HepG2 (cell line): ENCODE data around the gene MEIS1. TPM values are rescaled to one million over a fixed set of nuclear protein-coding genes. Genes with fewer than 3 reads are reported as not detected.

Experiments used
- ATAC-seq: fragments of 200-7000 bp; cut with Tn5 transposase; 3 replicates; pipeline ENCODE4 v1.9.1; 2020; ENCODE audit warnings: mild to moderate bottlenecking, moderate library complexity
- BruUV-seq: library from RNA; stranded (reverse); fragments of 400-500 nt; replicated peaks from 2 replicates; lab custom pipeline; 2021; lab: Mats Ljungman, UMichigan
- CTCF ChIA-PET: fragments of 300-600 bp; formaldehyde crosslinking; extraction: SDS; loops from one replicate; lab custom pipeline; 2021; ENCODE audit warnings: low total read pairs, inconsistent platforms, low intra/inter-chr PET ratio; lab: Yijun Ruan, JAX
- POLR2A ChIA-PET: fragments of 350-600 bp; sonication (Branson Sonifier 250); formaldehyde crosslinking; loops from one replicate; lab custom pipeline; 2020; ENCODE audit warnings: antibody characterized with exemption, inconsistent platforms; lab: Yijun Ruan, JAX
- DNase-seq: peaks from one replicate; pipeline ENCODE4 v3.0.0-alpha.2; 2015; ENCODE audit warnings: low spot score
- FAIRE-seq: peaks from 3 replicates; lab custom pipeline; 2011; peaks lifted over from hg19 to GRCh38; lab: Jason Lieb, UNC
- H2AFZ ChIP-seq: one replicate; pipeline ENCODE4 v1.6.1; 2011; ENCODE audit warnings: low read length, inconsistent platforms
- H3K27ac ChIP-seq: fragments of 300-600 bp; 3 replicates; pipeline ENCODE4 v1.8.0; 2011; ENCODE audit warnings: mixed run types, mild to moderate bottlenecking, mixed read lengths, low read length, inconsistent platforms; ENCODE audit not compliant: insufficient read depth; ENCODE audit errors: extremely low read length
- H3K27me3 ChIP-seq, 2 experiments: fragments of 200-600 bp in 1 of 2; 2 replicates in 1 of 2; 3 replicates in 1 of 2; pipeline versions ENCODE4 v1.6.0 to v1.8.0; 2011; ENCODE audit warnings: low read length in 2 of 2, mild to moderate bottlenecking in 2 of 2, moderate library complexity in 2 of 2, inconsistent platforms in 1 of 2; ENCODE audit not compliant: insufficient read depth in 2 of 2, control insufficient read depth in 1 of 2
- H3K36me3 ChIP-seq, 2 experiments: fragments of 200-600 bp in 1 of 2; replicated peaks in 1 of 2; 2 replicates in 1 of 2; 3 replicates in 1 of 2; pipeline versions ENCODE4 v1.5.1 to v1.8.0; 2011; ENCODE audit warnings: low read length in 2 of 2, inconsistent platforms in 1 of 2; ENCODE audit not compliant: insufficient read depth in 2 of 2, control insufficient read depth in 1 of 2
- H3K4me1 ChIP-seq: 2 replicates; pipeline ENCODE4 v1.5.1; 2012; ENCODE audit warnings: low read length, inconsistent platforms; ENCODE audit not compliant: insufficient read depth
- H3K4me2 ChIP-seq: 2 replicates; pipeline ENCODE4 v1.6.0; 2011; ENCODE audit warnings: low read depth, low read length, inconsistent platforms
- H3K4me3 ChIP-seq, 3 experiments: fragments of 200-600 bp in 1 of 3; sonication (generic), shearing (Covaris generic) in 1 of 3; replicated peaks in 1 of 3; 2 replicates each; pipeline ENCODE4 v1.5.1; 2011 to 2016; ENCODE audit warnings: low read length in 3 of 3, inconsistent platforms in 2 of 3, low read depth in 2 of 3, mild to moderate bottlenecking in 2 of 3, control low read depth in 1 of 3, mixed read lengths in 1 of 3; ENCODE audit not compliant: insufficient read depth in 1 of 3
- H3K79me2 ChIP-seq: one replicate; pipeline ENCODE4 v1.6.1; 2011; ENCODE audit warnings: low read length, inconsistent platforms; ENCODE audit not compliant: insufficient read depth
- H3K9ac ChIP-seq: 2 replicates; pipeline ENCODE4 v1.6.0; 2011; ENCODE audit warnings: mild to moderate bottlenecking, low read depth, low read length, inconsistent platforms; ENCODE audit not compliant: insufficient read depth
- H3K9me3 ChIP-seq: 2 replicates; pipeline ENCODE4 v1.5.1; 2012; ENCODE audit warnings: mild to moderate bottlenecking, low read length
- H4K20me1 ChIP-seq: 2 replicates; pipeline ENCODE4 v1.6.0; 2011; ENCODE audit warnings: inconsistent platforms, mild to moderate bottlenecking, low read length, moderate library complexity; ENCODE audit not compliant: insufficient read depth
- FOXA1 ChIP-seq, 2 experiments: fragments of 450-650 bp in 1 of 2; sonication (generic) in 1 of 2; formaldehyde crosslinking in 1 of 2; IDR thresholded peaks; 2 replicates each; pipeline versions ENCODE4 v1.4.0 to v1.6.1; 2016 to 2020; ENCODE audit warnings: missing genetic modification reagents in 1 of 2
- KDM5B ChIP-seq: sonication (generic); formaldehyde crosslinking; IDR thresholded peaks from 2 replicates; pipeline ENCODE4 v1.4.0; 2020; ENCODE audit warnings: missing genetic modification reagents, mild to moderate bottlenecking, borderline replicate concordance
- SAFB2 ChIP-seq: sonication (generic); formaldehyde crosslinking; IDR thresholded peaks from 2 replicates; pipeline ENCODE4 v1.5.1; 2020; ENCODE audit warnings: missing genetic modification reagents, low read depth, mild to moderate bottlenecking, borderline replicate concordance
- SNRNP70 ChIP-seq: fragments of 200-400 bp; formaldehyde crosslinking; IDR thresholded peaks from 2 replicates; pipeline ENCODE4 v1.6.1; 2017; ENCODE audit warnings: mild to moderate bottlenecking, low read depth, low read length, moderate library complexity
- TEAD3 ChIP-seq: optimal IDR thresholded peaks from 2 replicates; pipeline ENCODE3; 2016; ENCODE audit warnings: borderline replicate concordance
- ZFP37 ChIP-seq: sonication (generic); formaldehyde crosslinking; IDR thresholded peaks from 2 replicates; pipeline ENCODE4 v1.4.0; 2020; ENCODE audit warnings: missing genetic modification reagents, borderline replicate concordance
- ZNF468 ChIP-seq: sonication (generic); formaldehyde crosslinking; IDR thresholded peaks from 2 replicates; pipeline ENCODE4 v1.8.0; 2022; ENCODE audit warnings: mild to moderate bottlenecking, moderate library complexity, missing genetic modification reagents
- ZSCAN20 ChIP-seq: sonication (generic); formaldehyde crosslinking; IDR thresholded peaks from 2 replicates; pipeline ENCODE4 v1.4.0; 2020; ENCODE audit warnings: missing genetic modification reagents, mild to moderate bottlenecking, borderline replicate concordance
- WGBS: methylation state at CpG from one replicate; pipeline ENCODE4 v1.1.6; 2017; ENCODE audit warnings: low lambda C conversion rate; 5-methylcytosine and 5-hydroxymethylcytosine counted together
- in situ Hi-C: cut with HindIII; loops from 2 replicates; pipeline ENCODE4 v1.10.0; 2017; ENCODE audit warnings: low pct_unique_long_range_greater_than_20kb; ENCODE audit not compliant: extremely low pct_ligation_motif_present
- intact Hi-C: fragments of 100-400 bp; cut with micrococcal nuclease; formaldehyde crosslinking; loops from one replicate; pipeline ENCODE4 v1.10.0; 2022; ENCODE audit not compliant: unreplicated experiment
- polyA plus RNA-seq, 8 experiments: library from polyadenylated mRNA; depleted of rRNA in 3 of 8; stranded (reverse) in 7 of 8; unstranded in 1 of 8; fragments of >200 nt; fragmentation: Illumina TruSeq in 4 of 8; extraction: Trizol in 4 of 8; gene quantifications; 2 replicates each; pipeline versions ENCODE4 v1.2.1 to v1.2.3, GENCODE V29; 2011 to 2016; ENCODE audit warnings: low read depth in 4 of 8, missing spikeins in 1 of 8, mixed read lengths in 1 of 8; ENCODE audit not compliant: insufficient read depth in 1 of 8
- total RNA-seq, 5 experiments: library from RNA; depleted of rRNA; stranded (reverse); fragments of >200 nt; fragmentation: Illumina TruSeq; extraction: Trizol; gene quantifications; 2 replicates each; pipeline ENCODE4 v1.2.3, GENCODE V29; 2016; ENCODE audit warnings: low read depth in 1 of 5
- TF ChIP-seq, protein P1 (sequence below): sonication (generic); formaldehyde crosslinking; IDR thresholded peaks from 2 replicates; pipeline ENCODE4 v1.4.0; 2020; ENCODE audit warnings: missing genetic modification reagents
- TF ChIP-seq, protein P2 (sequence below): IDR thresholded peaks from 2 replicates; pipeline ENCODE4 v1.6.1; 2016; ENCODE audit warnings: low read depth

The MEIS1 gene
- total and polyA plus RNA-seq, 2 of the 13 experiments (the other 11 are each of a cell fraction or from before 2014, with no cell fraction given): 3.8 to 6.0 TPM

DNA sequence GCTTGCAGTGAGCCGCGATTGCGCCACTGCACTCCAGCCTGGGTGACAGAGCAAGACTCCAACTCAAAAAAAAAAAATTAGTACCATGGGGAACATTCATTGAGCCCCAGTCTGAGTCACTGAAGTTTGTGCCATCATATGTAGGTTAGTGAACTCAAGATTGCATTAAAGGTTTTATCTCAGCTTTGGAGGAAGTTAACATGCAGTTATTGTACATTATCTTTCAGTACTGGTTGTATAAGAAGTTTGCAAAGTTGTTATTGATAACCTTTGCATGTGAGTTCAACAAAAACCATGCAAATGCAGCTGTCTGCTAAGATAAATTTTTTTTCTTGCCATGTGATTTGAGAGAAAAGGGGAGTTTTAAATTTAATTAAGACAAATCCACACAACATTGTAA, 95.7 kb downstream of the MEIS1 start:
- WGBS: 93% methylated on average over 3 of the region's 3 CpGs
- no TSS peak for BruUV-seq
- H3K4me1 ChIP-seq: peaks cover 28% of the 10 kb centered on the region
- no peak overlapping the region for H3K9ac ChIP-seq
- H3K27me3 ChIP-seq: no peaks in the 10 kb centered on the region
- H2AFZ ChIP-seq: no peak overlapping the region
- H3K4me2 ChIP-seq: no peak overlapping the region
- intact Hi-C loops (no loop called here), in situ Hi-C loops (no loop called here)
- no peaks in the 10 kb centered on the region for H3K36me3 ChIP-seq
- CTCF ChIA-PET: no interaction called here
- H4K20me1 ChIP-seq: no peaks in the 10 kb centered on the region
- H3K9me3 ChIP-seq: no peaks in the 10 kb centered on the region
- DNase-seq (no peak), ATAC-seq (no peak), FAIRE-seq (no peak)
- H3K79me2 ChIP-seq: no peaks in the 10 kb centered on the region
- no peak overlapping the region for H3K27ac ChIP-seq
- TF ChIP-seq ZFP37 (CRISPR knock-in tag): no peak
- TF ChIP-seq SNRNP70: no peak
- TF ChIP-seq TEAD3 (CRISPR knock-in tag): no peak
- TF ChIP-seq ZSCAN20 (CRISPR knock-in tag): no peak
- no peak for TF ChIP-seq ZNF468
- no peak for TF ChIP-seq FOXA1 (IDR thresholded peaks at IDR 0.05)
- no peak for TF ChIP-seq FOXA1 (CRISPR knock-in tag; IDR thresholded peaks at IDR 0.05)
- TF ChIP-seq, protein P1, sequence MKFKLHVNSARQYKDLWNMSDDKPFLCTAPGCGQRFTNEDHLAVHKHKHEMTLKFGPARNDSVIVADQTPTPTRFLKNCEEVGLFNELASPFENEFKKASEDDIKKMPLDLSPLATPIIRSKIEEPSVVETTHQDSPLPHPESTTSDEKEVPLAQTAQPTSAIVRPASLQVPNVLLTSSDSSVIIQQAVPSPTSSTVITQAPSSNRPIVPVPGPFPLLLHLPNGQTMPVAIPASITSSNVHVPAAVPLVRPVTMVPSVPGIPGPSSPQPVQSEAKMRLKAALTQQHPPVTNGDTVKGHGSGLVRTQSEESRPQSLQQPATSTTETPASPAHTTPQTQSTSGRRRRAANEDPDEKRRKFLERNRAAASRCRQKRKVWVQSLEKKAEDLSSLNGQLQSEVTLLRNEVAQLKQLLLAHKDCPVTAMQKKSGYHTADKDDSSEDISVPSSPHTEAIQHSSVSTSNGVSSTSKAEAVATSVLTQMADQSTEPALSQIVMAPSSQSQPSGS (CRISPR knock-in tag): no peak
- no peak for TF ChIP-seq SAFB2 (CRISPR knock-in tag)
- POLR2A ChIA-PET: no interaction called here
- H3K4me3 ChIP-seq: no peak overlapping the region

DNA sequence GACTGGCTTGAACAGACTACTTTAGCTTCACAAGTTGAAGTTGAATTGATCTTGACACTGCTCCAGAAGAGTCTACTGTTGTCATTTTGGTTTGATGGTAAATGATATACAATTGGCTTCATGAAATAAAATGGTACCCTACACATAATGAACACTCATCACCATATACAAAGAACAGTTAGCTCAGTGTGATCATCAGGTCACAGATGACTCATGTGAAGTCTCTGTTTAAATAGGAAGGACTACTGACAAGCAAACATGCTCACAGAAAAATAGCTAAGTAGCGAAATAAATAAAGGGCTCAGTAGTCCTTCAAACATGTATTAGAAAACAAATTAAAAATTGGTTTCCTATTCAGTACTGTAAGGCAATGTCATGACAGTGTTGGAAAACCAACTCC, 96.2 kb downstream of the MEIS1 start:
- no peak for FAIRE-seq
- DNase-seq: peak; percentile 23
- intact Hi-C loops: no loop called here
- TF ChIP-seq KDM5B (CRISPR knock-in tag): no peak
- TF ChIP-seq, protein P2, sequence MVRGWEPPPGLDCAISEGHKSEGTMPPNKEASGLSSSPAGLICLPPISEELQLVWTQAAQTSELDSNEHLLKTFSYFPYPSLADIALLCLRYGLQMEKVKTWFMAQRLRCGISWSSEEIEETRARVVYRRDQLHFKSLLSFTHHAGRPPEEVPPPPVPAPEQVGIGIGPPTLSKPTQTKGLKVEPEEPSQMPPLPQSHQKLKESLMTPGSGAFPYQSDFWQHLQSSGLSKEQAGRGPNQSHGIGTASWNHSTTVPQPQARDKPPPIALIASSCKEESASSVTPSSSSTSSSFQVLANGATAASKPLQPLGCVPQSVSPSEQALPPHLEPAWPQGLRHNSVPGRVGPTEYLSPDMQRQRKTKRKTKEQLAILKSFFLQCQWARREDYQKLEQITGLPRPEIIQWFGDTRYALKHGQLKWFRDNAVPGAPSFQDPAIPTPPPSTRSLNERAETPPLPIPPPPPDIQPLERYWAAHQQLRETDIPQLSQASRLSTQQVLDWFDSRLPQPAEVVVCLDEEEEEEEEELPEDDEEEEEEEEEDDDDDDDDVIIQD (CRISPR knock-in tag): peak; percentile 33; the same call in 1 of the 2 replicates

More for the DNA sequence above, 96.2 kb downstream of the MEIS1 start:
- Histone ChIP-seq H3K4me2 (no peak overlapping the region), H3K4me1 (peaks cover 23% of the 10 kb centered on the region), H3K36me3 (no peaks in the 10 kb centered on the region), H4K20me1 (no peaks in the 10 kb centered on the region), H3K79me2 (no peaks in the 10 kb centered on the region), H3K4me3 (no peak overlapping the region), H3K27ac (no peak overlapping the region), H3K9ac (no peak overlapping the region), H3K9me3 (no peaks in the 10 kb centered on the region), H3K27me3 (no peaks in the 10 kb centered on the region), H2AFZ (no peak overlapping the region)
- CTCF ChIA-PET: no interaction called here
- in situ Hi-C loops: no loop called here
- ATAC-seq: peak; percentile 51; the same call in 2 of the 3 replicates
- no TSS peak for BruUV-seq
- 76% methylated on average over 1 of the region's 1 CpG for WGBS
- POLR2A ChIA-PET: no interaction called here
